Mesendoderm (in vitro differentiated cells): ENCODE results near the gene BTNL8. TPM values are rescaled to one million over a fixed set of nuclear protein-coding genes. Genes with fewer than 3 reads are reported as not detected.

Experiments used
- DNase-seq: peaks from one replicate; pipeline ENCODE4 v3.0.0; 2013
- H2AK5ac ChIP-seq: 2 replicates; pipeline ENCODE4 v1.6.1; 2013; ENCODE audit warnings: low read length, inconsistent platforms
- H2BK120ac ChIP-seq: 2 replicates; pipeline ENCODE4 v1.6.1; 2013; ENCODE audit warnings: low read depth, mild to moderate bottlenecking, low read length, moderate library complexity, mixed read lengths
- H2BK15ac ChIP-seq: replicated peaks from 2 replicates; pipeline ENCODE4 v1.6.1; 2013; ENCODE audit warnings: low read depth, mild to moderate bottlenecking, moderate library complexity
- H2BK5ac ChIP-seq: 2 replicates; pipeline ENCODE4 v1.6.1; 2013; ENCODE audit warnings: low read length, inconsistent platforms
- H3K18ac ChIP-seq: 2 replicates; pipeline ENCODE4 v1.6.1; 2013; ENCODE audit warnings: mild to moderate bottlenecking, low read length, mixed read lengths
- H3K23ac ChIP-seq: one replicate; pipeline ENCODE4 v1.6.1; 2013; ENCODE audit warnings: low read length
- H3K27ac ChIP-seq: 2 replicates; pipeline ENCODE4 v1.5.1; 2013; ENCODE audit warnings: low read depth, mild to moderate bottlenecking, inconsistent platforms, low read length, moderate library complexity
- H3K27me3 ChIP-seq: 2 replicates; pipeline ENCODE4 v1.6.1; 2013; ENCODE audit warnings: low read length, control low read depth, mild to moderate bottlenecking, inconsistent platforms; ENCODE audit not compliant: insufficient read depth, poor library complexity
- H3K36me3 ChIP-seq: 2 replicates; pipeline ENCODE4 v1.6.1; 2013; ENCODE audit warnings: low read length, inconsistent platforms; ENCODE audit not compliant: control insufficient read depth, insufficient read depth
- H3K4ac ChIP-seq: one replicate; pipeline ENCODE4 v1.6.1; 2013; ENCODE audit warnings: low read depth, mild to moderate bottlenecking, low read length, moderate library complexity
- H3K4me1 ChIP-seq: 2 replicates; pipeline ENCODE4 v1.6.1; 2013; ENCODE audit warnings: low read depth, low read length, inconsistent platforms; ENCODE audit not compliant: control insufficient read depth
- H3K4me2 ChIP-seq: 2 replicates; pipeline ENCODE4 v1.6.1; 2013; ENCODE audit warnings: low read length
- H3K4me3 ChIP-seq: 2 replicates; pipeline ENCODE4 v1.5.1; 2013; ENCODE audit warnings: mild to moderate bottlenecking, low read length
- H3K56ac ChIP-seq: one replicate; pipeline ENCODE4 v1.6.1; 2013; ENCODE audit warnings: low read length
- H3K79me1 ChIP-seq: 2 replicates; pipeline ENCODE4 v1.6.1; 2013; ENCODE audit warnings: low read length, inconsistent platforms
- H3K79me2 ChIP-seq: 2 replicates; pipeline ENCODE4 v1.6.1; 2013; ENCODE audit warnings: mild to moderate bottlenecking, low read length; ENCODE audit not compliant: control insufficient read depth, insufficient read depth
- H3K9ac ChIP-seq: 2 replicates; pipeline ENCODE4 v1.6.1; 2013; ENCODE audit warnings: low read length, inconsistent platforms
- H4K5ac ChIP-seq: one replicate; pipeline ENCODE4 v1.6.1; 2013; ENCODE audit warnings: low read length
- H4K8ac ChIP-seq: one replicate; pipeline ENCODE4 v1.6.1; 2013; ENCODE audit warnings: low read depth, mild to moderate bottlenecking, control low read depth, low read length, moderate library complexity
- WGBS: extraction: QIAGEN DNeasy Blood & Tissue Kit; methylation state at CpG from one replicate; pipeline ENCODE4 v1.1.7; 2013; ENCODE audit warnings: low lambda C conversion rate, missing lambda C conversion rate; ENCODE audit not compliant: insufficient coverage; ENCODE audit errors: extremely low coverage; 5-methylcytosine and 5-hydroxymethylcytosine counted together
- polyA plus RNA-seq, 2 experiments: library from polyadenylated mRNA; stranded (reverse); fragments of 200-250 nt; gene quantifications; one replicate each; pipeline ENCODE4 v1.2.3, GENCODE V29; 2013

Gene BTNL8, protein sequence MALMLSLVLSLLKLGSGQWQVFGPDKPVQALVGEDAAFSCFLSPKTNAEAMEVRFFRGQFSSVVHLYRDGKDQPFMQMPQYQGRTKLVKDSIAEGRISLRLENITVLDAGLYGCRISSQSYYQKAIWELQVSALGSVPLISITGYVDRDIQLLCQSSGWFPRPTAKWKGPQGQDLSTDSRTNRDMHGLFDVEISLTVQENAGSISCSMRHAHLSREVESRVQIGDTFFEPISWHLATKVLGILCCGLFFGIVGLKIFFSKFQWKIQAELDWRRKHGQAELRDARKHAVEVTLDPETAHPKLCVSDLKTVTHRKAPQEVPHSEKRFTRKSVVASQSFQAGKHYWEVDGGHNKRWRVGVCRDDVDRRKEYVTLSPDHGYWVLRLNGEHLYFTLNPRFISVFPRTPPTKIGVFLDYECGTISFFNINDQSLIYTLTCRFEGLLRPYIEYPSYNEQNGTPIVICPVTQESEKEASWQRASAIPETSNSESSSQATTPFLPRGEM
- polyA plus RNA-seq (2013, experiment 1 of 2) = 0.18 TPM
- 0.21 TPM for polyA plus RNA-seq (2013, experiment 2 of 2)

DNA sequence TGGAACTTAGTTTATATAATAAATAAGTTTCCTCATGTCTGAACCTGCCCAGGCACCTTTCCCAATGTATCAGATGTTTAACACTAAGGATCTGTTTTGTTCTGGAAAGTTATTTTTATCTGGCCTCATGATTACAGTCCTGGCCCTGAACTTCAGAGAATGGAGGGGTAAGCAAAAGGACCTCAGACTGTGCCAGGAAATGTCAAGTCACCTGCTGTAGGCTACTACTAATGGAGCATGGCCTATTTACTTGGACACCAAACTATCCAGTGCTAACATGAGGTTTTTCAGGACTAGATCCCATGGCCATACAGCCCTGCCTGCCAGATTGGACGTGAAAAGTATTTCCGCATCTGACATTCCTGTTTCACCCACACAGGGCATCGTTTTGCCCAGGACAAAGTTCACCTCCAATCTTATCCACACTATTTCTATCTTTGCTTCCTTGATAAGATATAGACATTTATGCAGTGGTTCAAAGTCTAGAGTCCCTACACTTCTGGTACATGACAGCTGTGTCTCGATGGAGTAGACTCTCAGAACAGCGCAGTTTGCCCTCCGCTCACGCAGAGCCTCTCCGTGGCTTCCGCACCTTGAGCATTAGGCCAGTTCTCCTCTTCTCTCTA is at the start of gene BTNL8:
BTNL8 (plus strand) TSS at position 539 of the 626 bp plus-strand sequence. CDS start 152 bp downstream, outside the sequence.
- Histone ChIP-seq H3K9ac (no peak within 1 kb of the TSS), H3K4me3 (no peak within 1 kb of the TSS), H4K8ac (no peak within 1 kb of the TSS), H3K18ac (no peak within 1 kb of the TSS), H3K4me1 (no peaks in the 10 kb centered on the region), H2BK5ac (no peak within 1 kb of the TSS), H3K79me2 (no peaks in the 10 kb centered on the region), H3K4me2 (no peak within 1 kb of the TSS), H2BK15ac (no peak within 1 kb of the TSS), H2BK120ac (no peak within 1 kb of the TSS), H3K4ac (no peak within 1 kb of the TSS), H3K23ac (no peak within 1 kb of the TSS), H3K27me3 (no peaks in the 10 kb centered on the region), H3K36me3 (no peaks in the 10 kb centered on the region), H3K27ac (no peak within 1 kb of the TSS), H3K56ac (no peak within 1 kb of the TSS), H4K5ac (no peak within 1 kb of the TSS), H2AK5ac (no peak within 1 kb of the TSS), H3K79me1 (no peaks in the 10 kb centered on the region)
- DNase-seq = no peak
- no CpG with 5 or more reads among the region's 9 CpGs for WGBS

DNA sequence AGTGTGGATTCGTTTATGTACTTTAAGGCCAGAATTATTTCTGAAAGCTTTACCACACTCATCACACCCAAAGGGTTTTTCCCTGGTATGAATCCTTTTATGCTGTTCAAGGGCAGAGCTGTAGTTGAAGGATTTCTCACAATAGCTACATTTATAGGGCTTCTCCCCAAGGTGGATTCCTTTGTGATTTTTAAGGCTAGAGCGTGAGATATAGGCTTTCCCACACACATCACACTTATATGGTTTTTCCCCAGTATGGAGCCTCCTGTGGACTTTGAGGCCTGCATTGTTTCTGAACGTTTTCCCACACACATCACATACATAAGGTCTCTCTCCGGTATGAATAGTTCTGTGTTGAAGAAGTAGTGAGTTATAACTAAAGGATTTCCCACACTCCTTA is 49.1 kb upstream of the BTNL8 start:
- Histone ChIP-seq H3K27ac (no peak overlapping the region), H3K4me1 (no peaks in the 10 kb centered on the region), H3K18ac (no peak overlapping the region), H3K27me3 (no peaks in the 10 kb centered on the region), H2AK5ac (no peak overlapping the region), H2BK120ac (no peak overlapping the region), H4K8ac (no peak overlapping the region), H3K79me2 (no peaks in the 10 kb centered on the region), H2BK5ac (no peak overlapping the region), H3K23ac (no peak overlapping the region), H3K4me2 (no peak overlapping the region), H3K9ac (no peak overlapping the region), H3K79me1 (peaks cover 2% of the 10 kb centered on the region), H3K36me3 (peaks cover 21% of the 10 kb centered on the region), H3K56ac (no peak overlapping the region), H3K4ac (no peak overlapping the region), H3K4me3 (peak overlapping the region; percentile 18), H4K5ac (no peak overlapping the region), H2BK15ac (no peak overlapping the region)
- no CpG with 5 or more reads among the region's 4 CpGs for WGBS
- no peak for DNase-seq

DNA sequence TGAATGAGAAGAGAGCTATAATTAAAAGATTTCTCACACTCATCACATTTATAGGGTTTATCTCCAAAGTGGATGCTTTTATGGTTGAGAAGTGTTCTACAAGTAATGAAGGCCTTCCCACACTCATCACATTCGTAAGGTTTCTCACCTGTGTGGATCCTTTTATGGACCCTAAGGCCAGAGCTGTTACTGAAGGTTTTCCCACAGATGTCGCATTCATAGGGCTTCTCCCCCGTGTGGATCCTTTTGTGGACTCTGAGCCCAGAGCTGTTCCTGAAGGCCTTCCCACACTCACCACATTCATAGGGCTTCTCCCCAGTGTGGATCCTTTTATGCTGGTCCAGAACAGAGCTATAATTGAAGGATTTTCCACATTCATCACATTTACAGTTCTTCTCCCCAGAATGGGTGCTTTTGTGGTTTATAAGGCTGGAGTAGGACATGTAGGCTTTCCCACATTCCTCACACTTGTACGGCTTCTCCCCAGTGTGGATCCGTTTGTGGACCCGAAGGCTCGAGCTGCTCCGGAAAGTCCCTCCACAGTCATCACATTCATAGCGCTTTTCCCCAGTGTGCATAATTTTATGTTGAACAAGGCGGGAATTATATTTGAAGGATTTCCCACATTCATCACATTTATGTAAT is 48.4 kb upstream of the BTNL8 start:
- H3K36me3 ChIP-seq = peaks cover 21% of the 10 kb centered on the region
- H3K56ac ChIP-seq = no peak overlapping the region
- no peak overlapping the region for H4K8ac ChIP-seq
- no peak overlapping the region for H3K27ac ChIP-seq
- no peak overlapping the region for H2BK15ac ChIP-seq
- no peaks in the 10 kb centered on the region for H3K27me3 ChIP-seq
- H2BK120ac ChIP-seq = no peak overlapping the region
- no peak overlapping the region for H3K9ac ChIP-seq
- no peak overlapping the region for H2BK5ac ChIP-seq
- H3K18ac ChIP-seq = no peak overlapping the region
- no peak overlapping the region for H3K4me2 ChIP-seq
- no CpG with 5 or more reads among the region's 10 CpGs for WGBS
- H3K79me1 ChIP-seq = peaks cover 4% of the 10 kb centered on the region
- peak overlapping the region; percentile 50 for H3K4me3 ChIP-seq
- no peaks in the 10 kb centered on the region for H3K4me1 ChIP-seq
- no peak overlapping the region for H2AK5ac ChIP-seq
- H3K79me2 ChIP-seq = no peaks in the 10 kb centered on the region
- DNase-seq = peak; percentile 25
- H3K4ac ChIP-seq = no peak overlapping the region
- no peak overlapping the region for H4K5ac ChIP-seq
- H3K23ac ChIP-seq = no peak overlapping the region

DNA sequence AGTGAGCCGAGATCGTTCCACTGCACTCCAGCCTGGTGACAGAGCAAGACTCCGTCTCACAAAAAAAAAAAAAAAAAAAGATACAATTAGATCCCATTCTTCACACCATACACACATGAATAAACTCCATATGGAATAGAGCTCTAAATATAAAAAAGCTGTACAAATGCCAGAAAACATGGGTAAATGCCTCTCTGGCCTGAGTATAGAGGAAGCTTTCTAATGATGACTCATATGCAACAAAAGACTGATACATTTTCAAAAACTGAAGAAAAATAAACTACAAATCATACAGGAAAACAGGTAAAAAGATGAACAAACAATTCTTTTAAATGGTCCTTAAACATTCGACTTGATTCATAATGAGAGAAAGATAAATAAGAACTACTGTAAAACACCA is 46.5 kb upstream of the BTNL8 start:
- no peaks in the 10 kb centered on the region for H3K79me2 ChIP-seq
- no peak overlapping the region for H3K4me2 ChIP-seq
- no peak overlapping the region for H2BK5ac ChIP-seq
- no peak overlapping the region for H3K27ac ChIP-seq
- no peak overlapping the region for H2AK5ac ChIP-seq
- H3K36me3 ChIP-seq = peaks cover 20% of the 10 kb centered on the region
- no peak overlapping the region for H3K4ac ChIP-seq
- H2BK15ac ChIP-seq = no peak overlapping the region
- no peak overlapping the region for H3K9ac ChIP-seq
- H3K4me3 ChIP-seq = no peak overlapping the region
- no peaks in the 10 kb centered on the region for H3K27me3 ChIP-seq
- H2BK120ac ChIP-seq = no peak overlapping the region
- H3K79me1 ChIP-seq = peaks cover 4% of the 10 kb centered on the region
- H3K56ac ChIP-seq = no peak overlapping the region
- no peak overlapping the region for H3K23ac ChIP-seq
- H4K5ac ChIP-seq = no peak overlapping the region
- H3K18ac ChIP-seq = no peak overlapping the region
- whole genome bisulfite sequencing = no CpG with 5 or more reads among the region's 4 CpGs
- H4K8ac ChIP-seq = no peak overlapping the region
- DNase-seq = no peak
- no peaks in the 10 kb centered on the region for H3K4me1 ChIP-seq

DNA sequence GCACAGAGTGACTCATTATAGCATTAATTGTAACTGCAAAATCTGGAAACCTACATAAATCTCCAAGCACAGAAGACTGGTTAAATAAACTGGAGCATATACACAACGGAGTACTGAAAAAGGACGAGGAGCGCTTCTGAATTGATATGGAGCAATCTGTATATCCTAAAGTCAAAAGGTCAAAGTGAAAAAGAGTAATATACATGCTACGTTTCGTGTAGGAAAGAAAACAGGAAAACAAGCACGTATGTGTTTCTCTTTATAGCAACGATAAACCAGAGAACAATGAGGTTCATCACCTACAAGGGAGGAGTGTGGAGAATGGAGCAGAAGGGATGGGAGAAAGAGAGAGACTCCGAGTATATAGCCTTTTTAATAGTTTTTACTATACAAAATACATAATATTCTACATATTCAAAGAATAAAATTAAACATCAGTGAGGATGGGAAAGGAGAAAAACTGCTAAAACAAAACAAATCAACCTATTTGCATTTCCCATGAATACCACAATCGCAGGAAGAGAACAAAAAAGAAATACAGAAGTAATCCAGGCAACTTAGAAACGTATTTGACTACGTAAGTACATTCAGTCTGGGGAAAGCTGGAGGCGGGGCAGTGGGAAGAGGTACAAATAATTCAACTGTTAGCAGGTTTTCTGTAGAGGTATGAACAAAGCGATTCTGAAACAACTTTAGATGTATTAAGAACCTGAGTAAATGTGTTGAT is 45.7 kb upstream of the BTNL8 start:
- WGBS = no CpG with 5 or more reads among the region's 13 CpGs
- H3K27me3 ChIP-seq = no peaks in the 10 kb centered on the region
- no peak overlapping the region for H3K56ac ChIP-seq
- H3K4me3 ChIP-seq = no peak overlapping the region
- peaks cover 4% of the 10 kb centered on the region for H3K79me1 ChIP-seq
- peaks cover 20% of the 10 kb centered on the region for H3K36me3 ChIP-seq
- no peak overlapping the region for H3K4ac ChIP-seq
- H2BK120ac ChIP-seq = no peak overlapping the region
- H3K4me1 ChIP-seq = no peaks in the 10 kb centered on the region
- H3K79me2 ChIP-seq = no peaks in the 10 kb centered on the region
- no peak overlapping the region for H2AK5ac ChIP-seq
- H4K5ac ChIP-seq = no peak overlapping the region
- no peak overlapping the region for H3K4me2 ChIP-seq
- DNase-seq = no peak
- H2BK15ac ChIP-seq = no peak overlapping the region
- no peak overlapping the region for H3K9ac ChIP-seq
- H3K18ac ChIP-seq = no peak overlapping the region
- no peak overlapping the region for H2BK5ac ChIP-seq
- H4K8ac ChIP-seq = no peak overlapping the region
- no peak overlapping the region for H3K27ac ChIP-seq
- no peak overlapping the region for H3K23ac ChIP-seq
